Neural progenitor cell (in vitro differentiated cells): ENCODE data around the gene TBC1D2. TPM values are rescaled to one million over a fixed set of nuclear protein-coding genes. Genes with fewer than 3 reads are reported as not detected.

Experiments used
- DNase-seq: peaks from one replicate; pipeline ENCODE4 v3.0.0-alpha.2; 2016; ENCODE audit warnings: low spot score
- H2AFZ ChIP-seq: fragments of 200-600 bp; sonication (generic); replicated peaks from 2 replicates; pipeline ENCODE4 v1.6.1; 2016; ENCODE audit warnings: antibody characterized with exemption
- H3F3A ChIP-seq: fragments of 200-600 bp; sonication (generic); 2 replicates; pipeline ENCODE4 v1.6.1; 2016; ENCODE audit warnings: antibody characterized with exemption, low read depth
- H3K27ac ChIP-seq: fragments of 200-600 bp; sonication (generic); 2 replicates; pipeline ENCODE4 v1.5.1; 2016; ENCODE audit warnings: mild to moderate bottlenecking
- H3K27me3 ChIP-seq: fragments of 200-600 bp; sonication (generic); 2 replicates; pipeline ENCODE4 v1.6.1; 2016; ENCODE audit warnings: mild to moderate bottlenecking, moderate library complexity
- H3K36me3 ChIP-seq: fragments of 200-600 bp; sonication (generic); 2 replicates; pipeline ENCODE4 v1.5.1; 2016
- H3K4me1 ChIP-seq: fragments of 200-600 bp; sonication (generic); 2 replicates; pipeline ENCODE4 v1.6.1; 2016; ENCODE audit warnings: mixed run types
- H3K4me2 ChIP-seq: fragments of 200-600 bp; sonication (generic); 2 replicates; pipeline ENCODE4 v1.6.1; 2016
- H3K4me3 ChIP-seq: fragments of 200-600 bp; sonication (generic); 2 replicates; pipeline ENCODE4 v1.5.1; 2016
- H3K79me2 ChIP-seq: fragments of 200-600 bp; sonication (generic); 2 replicates; pipeline ENCODE4 v1.6.1; 2016; ENCODE audit warnings: low read depth
- H3K9ac ChIP-seq: fragments of 200-600 bp; sonication (generic); 2 replicates; pipeline ENCODE4 v1.6.1; 2016
- H3K9me3 ChIP-seq: fragments of 200-600 bp; sonication (generic); 2 replicates; pipeline ENCODE4 v1.5.1; 2016; ENCODE audit warnings: low read depth
- H4K20me1 ChIP-seq: fragments of 200-600 bp; sonication (generic); 2 replicates; pipeline ENCODE4 v1.6.1; 2016; ENCODE audit warnings: low read depth
- H3K27ac Mint-ChIP-seq: 3 replicates; pipeline ENCODE4 v1.8.0; 2021; ENCODE audit warnings: mixed read lengths
- H3K27me3 Mint-ChIP-seq: 2 replicates; pipeline ENCODE4 v1.8.0; 2022; ENCODE audit warnings: low read depth, mild to moderate bottlenecking, inconsistent platforms, moderate library complexity, mixed read lengths; ENCODE audit not compliant: insufficient read depth
- H3K36me3 Mint-ChIP-seq: 3 replicates; pipeline ENCODE4 v1.8.0; 2021; ENCODE audit warnings: mixed read lengths
- H3K4me1 Mint-ChIP-seq: 3 replicates; pipeline ENCODE4 v1.8.0; 2021; ENCODE audit warnings: mixed read lengths
- H3K4me3 Mint-ChIP-seq: 3 replicates; pipeline ENCODE4 v1.8.0; 2021; ENCODE audit warnings: mild to moderate bottlenecking, moderate library complexity, mixed read lengths
- H3K9me3 Mint-ChIP-seq: 3 replicates; pipeline ENCODE4 v1.8.0; 2020; ENCODE audit warnings: mixed read lengths
- CTCF ChIP-seq: fragments of 200-600 bp; sonication (generic); IDR thresholded peaks from 2 replicates; pipeline ENCODE4 v1.5.1; 2017; ENCODE audit warnings: antibody characterized with exemption, mild to moderate bottlenecking
- EZH2 ChIP-seq: fragments of 200-600 bp; sonication (generic); IDR thresholded peaks from 2 replicates; pipeline ENCODE4 v1.6.1; 2017; ENCODE audit warnings: antibody characterized with exemption, mild to moderate bottlenecking, moderate library complexity
- EZH2phosphoT487 ChIP-seq: fragments of 200-600 bp; sonication (generic); IDR thresholded peaks from 2 replicates; pipeline ENCODE4 v1.6.1; 2017; ENCODE audit warnings: antibody characterized with exemption
- total RNA-seq: library from RNA; depleted of rRNA; stranded (reverse); fragments of >200 nt; gene quantifications from 2 replicates; pipeline ENCODE4 v1.2.3, GENCODE V29; 2015; ENCODE audit warnings: low replicate concordance

The TBC1D2 gene
- total RNA-seq, 1 donor from 2014 or later = 0.41 TPM

GRCh38 chr9:98182069-98182820 lies 73.2 kb downstream of the TBC1D2 start:
- peaks cover 5% of the 10 kb centered on the region for H3K4me1 Mint-ChIP-seq
- no peak overlapping the region for H3K27ac ChIP-seq
- H3K4me2 ChIP-seq = no peak overlapping the region

GRCh38 chr9:98181746-98182068 lies 73.7 kb downstream of the TBC1D2 start:
- Histone ChIP-seq H3K27ac (no peak overlapping the region), H3K27me3 (no peaks in the 10 kb centered on the region), H3K9me3 (no peaks in the 10 kb centered on the region), H3K4me1 (peaks cover 4% of the 10 kb centered on the region), H3F3A (no peaks in the 10 kb centered on the region), H4K20me1 (no peaks in the 10 kb centered on the region), H3K4me3 (no peak overlapping the region), H2AFZ (no peak overlapping the region), H3K9ac (no peak overlapping the region), H3K36me3 (no peaks in the 10 kb centered on the region), H3K4me2 (no peak overlapping the region), H3K79me2 (no peaks in the 10 kb centered on the region)
- TF ChIP-seq EZH2 (no peak), CTCF (no peak), EZH2phosphoT487 (no peak)
- no peaks in the 10 kb centered on the region for H3K9me3 Mint-ChIP-seq
- H3K4me3 Mint-ChIP-seq = no peak overlapping the region
- peaks cover 5% of the 10 kb centered on the region for H3K4me1 Mint-ChIP-seq
- peaks cover 8% of the 10 kb centered on the region for H3K27me3 Mint-ChIP-seq
- no peak overlapping the region for H3K27ac Mint-ChIP-seq
- no peaks in the 10 kb centered on the region for H3K36me3 Mint-ChIP-seq
- DNase-seq = no peak

More at GRCh38 chr9:98182069-98182820, 73.2 kb downstream of the TBC1D2 start:
- Histone ChIP-seq H3K9ac (no peak overlapping the region), H3K4me3 (no peak overlapping the region), H3K79me2 (no peaks in the 10 kb centered on the region), H3K36me3 (no peaks in the 10 kb centered on the region), H4K20me1 (no peaks in the 10 kb centered on the region), H3F3A (no peaks in the 10 kb centered on the region), H3K9me3 (no peaks in the 10 kb centered on the region), H3K4me1 (peaks cover 4% of the 10 kb centered on the region), H2AFZ (no peak overlapping the region), H3K27me3 (no peaks in the 10 kb centered on the region)
- Mint-ChIP-seq H3K27me3 (peaks cover 8% of the 10 kb centered on the region), H3K4me3 (no peak overlapping the region), H3K27ac (no peak overlapping the region), H3K9me3 (no peaks in the 10 kb centered on the region), H3K36me3 (no peaks in the 10 kb centered on the region)
- TF ChIP-seq EZH2phosphoT487 (no peak), CTCF (no peak), EZH2 (no peak)
- no peak for DNase-seq

- Histone ChIP-seq H3K79me2 (no peaks in the 10 kb centered on the region), H3K27ac (no peak overlapping the region), H2AFZ (no peak overlapping the region), H3F3A (no peaks in the 10 kb centered on the region), H3K4me1 (peaks cover 4% of the 10 kb centered on the region), H3K36me3 (no peaks in the 10 kb centered on the region), H3K4me3 (no peak overlapping the region), H3K4me2 (no peak overlapping the region), H3K9ac (no peak overlapping the region), H3K9me3 (no peaks in the 10 kb centered on the region), H3K27me3 (no peaks in the 10 kb centered on the region), H4K20me1 (no peaks in the 10 kb centered on the region)
- H3K27ac Mint-ChIP-seq = no peak overlapping the region
- no peaks in the 10 kb centered on the region for H3K36me3 Mint-ChIP-seq
- no peak for DNase-seq
- peaks cover 5% of the 10 kb centered on the region for H3K27me3 Mint-ChIP-seq
- H3K4me3 Mint-ChIP-seq = no peak overlapping the region
- peaks cover 11% of the 10 kb centered on the region for H3K4me1 Mint-ChIP-seq
- no peak for TF ChIP-seq EZH2phosphoT487
- no peaks in the 10 kb centered on the region for H3K9me3 Mint-ChIP-seq
Observed at GRCh38 chr9:98180996-98181395, 74.5 kb downstream of the TBC1D2 start.
